GM18505 (cell line): Measurements from ENCODE around the gene MZT1.
"Not testable (repeated sequence)": the region's sequence is repeated elsewhere in the genome, so short reads cannot be mapped to it uniquely, and the experiment has no call there.

Source experiments
- ATAC-seq: cut with Tn5 transposase; IDR thresholded peaks from one replicate; pipeline ENCODE4 v1.9.1; 2021; ENCODE audit not compliant: unreplicated experiment
- POLR2A ChIP-seq: IDR thresholded peaks from 4 replicates; pipeline ENCODE4 v1.6.1; 2011; ENCODE audit warnings: borderline replicate concordance; ENCODE audit not compliant: insufficient read depth, insufficient read length; ENCODE audit errors: extremely low read depth

The MZT1 gene, protein sequence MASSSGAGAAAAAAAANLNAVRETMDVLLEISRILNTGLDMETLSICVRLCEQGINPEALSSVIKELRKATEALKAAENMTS

DNA sequence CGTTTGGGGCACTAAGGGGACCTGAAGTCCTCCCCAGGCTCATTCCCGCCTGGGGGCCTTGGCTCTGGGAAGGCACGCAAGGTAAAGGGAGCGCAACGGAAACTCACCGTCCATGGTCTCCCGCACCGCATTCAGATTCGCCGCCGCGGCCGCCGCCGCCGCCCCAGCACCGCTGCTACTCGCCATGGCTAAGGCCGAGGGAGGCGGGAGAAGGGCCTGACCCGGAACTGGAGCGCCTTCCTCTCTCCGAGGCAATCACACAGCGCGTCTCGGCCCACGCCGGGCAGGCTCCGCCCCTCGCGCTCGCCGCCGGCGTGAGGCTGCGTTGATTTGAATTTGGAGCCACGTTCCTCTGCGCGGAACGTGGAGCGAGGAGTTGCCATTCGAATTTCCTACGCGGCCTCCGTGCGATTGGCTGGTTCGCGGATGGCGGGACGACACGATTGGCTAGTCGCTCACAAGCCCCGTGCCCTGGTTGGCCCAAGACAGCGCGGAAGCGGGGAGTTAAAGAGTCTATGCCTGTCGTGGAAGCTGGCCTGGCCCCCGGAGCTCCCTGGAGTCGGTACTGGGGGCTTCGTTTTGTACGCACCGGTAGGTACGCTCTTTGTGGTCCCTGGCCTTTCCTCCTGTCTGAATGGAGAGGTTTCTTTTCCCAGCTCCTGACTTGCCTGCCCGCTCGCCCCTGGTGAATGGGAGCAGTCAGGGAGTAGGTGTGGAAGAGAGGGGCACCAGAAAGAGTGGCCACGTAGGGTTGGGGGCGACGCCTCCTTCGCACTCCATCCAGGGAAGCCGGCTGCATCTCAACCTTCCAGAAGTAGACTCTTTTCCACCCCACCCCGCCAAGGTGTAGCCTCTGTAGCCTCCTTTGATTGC lies at the start of gene MZT1, which contains the start of gene BORA:
TSS of gene MZT1 (minus strand) at position 213 of the 873 bp plus-strand sequence. CDS start at position 186, 27 bp downstream.
TSS of gene BORA (plus strand) at position 507 of the 873 bp plus-strand sequence. CDS start 1,018 bp downstream, outside the sequence.
- TF ChIP-seq POLR2A, result peak; percentile 84
- ATAC-seq, result peak; percentile 96

DNA sequence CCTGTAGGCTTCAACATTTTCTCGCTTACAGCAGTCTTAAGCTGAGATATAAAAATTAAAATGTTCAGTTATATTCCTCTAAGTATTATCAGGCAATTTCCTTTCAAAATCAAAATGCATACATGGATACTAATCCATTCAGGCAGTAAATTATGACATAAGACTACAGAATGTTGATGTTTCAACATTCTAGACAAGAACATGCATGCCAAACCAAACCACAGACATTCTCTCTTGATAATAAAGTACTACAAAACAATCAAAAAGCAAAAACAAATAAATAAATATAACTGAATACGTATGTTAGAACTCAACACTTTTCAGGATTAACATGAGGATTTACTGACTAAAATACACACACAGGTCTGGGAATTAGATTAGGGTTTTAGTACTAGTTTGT lies 46.6 kb upstream of the MZT1 start:
- no peak for ATAC-seq
- no peak for TF ChIP-seq POLR2A

DNA sequence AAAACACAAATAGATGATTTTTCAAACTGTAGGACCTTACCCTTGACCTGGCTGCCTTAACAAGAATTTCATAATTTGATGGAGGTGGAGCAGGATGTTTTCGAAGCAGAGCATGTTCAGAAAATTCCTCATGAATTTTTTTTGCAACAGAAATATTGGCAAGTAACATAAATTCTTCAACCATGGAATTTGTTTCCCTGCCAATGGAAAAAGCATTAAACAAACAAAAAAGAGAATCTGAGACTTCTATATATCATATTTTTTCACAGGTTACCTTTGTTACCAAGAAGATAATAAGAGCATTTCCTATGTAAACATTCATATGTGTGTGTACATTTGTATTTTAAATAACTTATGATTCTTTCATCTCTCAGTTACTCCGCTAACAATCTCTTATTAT lies 36.0 kb upstream of the MZT1 start:
- no peak for ATAC-seq

DNA sequence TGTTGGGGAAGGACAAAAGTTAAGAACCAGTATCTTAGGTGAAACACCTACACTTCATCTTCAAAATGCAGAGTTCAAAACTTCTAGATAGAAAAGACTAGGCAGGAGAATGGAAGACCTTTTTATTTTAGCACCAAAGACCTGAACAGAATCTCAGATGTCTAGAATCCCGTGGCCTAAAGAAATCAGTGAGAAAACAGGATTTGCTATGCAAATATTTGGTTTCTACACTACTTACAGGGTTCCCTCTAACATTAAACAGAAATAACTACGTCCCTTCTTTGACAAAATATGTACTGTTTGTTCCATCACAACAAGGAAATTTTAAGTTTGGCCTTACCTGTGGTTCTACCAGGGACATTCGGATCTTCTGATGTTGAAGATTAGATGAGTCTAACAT lies 32.8 kb upstream of the MZT1 start:
- no peak for ATAC-seq
- TF ChIP-seq POLR2A, result no peak

More for the DNA sequence above, 36.0 kb upstream of the MZT1 start:
- no peak for TF ChIP-seq POLR2A

DNA sequence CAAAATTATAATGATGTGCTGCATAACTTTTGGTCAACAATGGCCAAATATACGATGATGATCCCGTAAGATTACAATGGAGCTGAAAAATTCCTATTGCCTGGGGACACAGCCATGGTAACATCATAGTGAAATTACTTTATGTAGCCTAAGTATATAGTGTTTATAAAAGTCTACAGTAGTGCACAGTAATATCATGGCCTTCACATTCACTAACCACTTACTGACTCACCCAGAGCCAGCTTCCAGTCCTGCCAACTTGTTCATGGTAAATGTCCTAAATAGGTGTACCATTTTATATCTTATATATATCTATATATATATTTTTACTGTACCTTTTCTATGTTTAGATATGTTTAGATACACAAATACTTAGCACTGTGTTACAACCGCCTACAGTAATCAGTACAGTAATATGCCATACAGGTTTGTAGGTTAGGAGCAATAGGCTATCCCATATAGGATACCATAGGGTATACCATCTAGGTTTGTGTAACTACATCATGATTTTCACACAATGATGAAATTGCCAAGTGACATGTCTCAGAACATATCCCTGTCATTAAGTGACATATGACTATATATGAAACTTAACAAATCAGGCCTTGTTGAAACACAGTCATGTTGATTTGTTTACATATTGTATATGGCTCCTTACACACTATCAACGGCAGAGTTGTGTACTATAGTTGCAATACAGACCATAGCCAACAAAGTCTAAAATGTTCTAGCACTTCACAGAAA lies 30.5 kb upstream of the MZT1 start:
- no peak for ATAC-seq
- no peak for TF ChIP-seq POLR2A

DNA sequence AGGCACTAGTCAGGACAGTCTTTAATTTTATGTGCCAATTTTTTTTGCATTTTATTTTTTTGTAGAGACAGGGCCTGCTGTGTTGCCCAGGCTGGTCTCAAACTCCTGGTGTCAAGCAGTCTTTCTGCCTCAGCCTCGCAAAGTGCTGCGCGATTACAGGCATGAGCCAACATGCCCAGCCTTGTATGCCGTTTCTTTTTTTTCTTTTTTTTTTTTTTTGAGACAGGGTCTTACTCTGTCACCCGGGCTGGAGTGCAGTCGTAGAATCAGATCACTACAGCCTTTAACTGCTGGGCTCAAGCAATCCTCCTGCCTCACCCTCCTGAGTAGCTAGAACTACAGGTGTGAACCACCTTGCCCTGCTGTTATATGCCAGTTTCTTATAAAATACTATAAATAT lies 26.7 kb upstream of the MZT1 start:
- ATAC-seq, result no peak

DNA sequence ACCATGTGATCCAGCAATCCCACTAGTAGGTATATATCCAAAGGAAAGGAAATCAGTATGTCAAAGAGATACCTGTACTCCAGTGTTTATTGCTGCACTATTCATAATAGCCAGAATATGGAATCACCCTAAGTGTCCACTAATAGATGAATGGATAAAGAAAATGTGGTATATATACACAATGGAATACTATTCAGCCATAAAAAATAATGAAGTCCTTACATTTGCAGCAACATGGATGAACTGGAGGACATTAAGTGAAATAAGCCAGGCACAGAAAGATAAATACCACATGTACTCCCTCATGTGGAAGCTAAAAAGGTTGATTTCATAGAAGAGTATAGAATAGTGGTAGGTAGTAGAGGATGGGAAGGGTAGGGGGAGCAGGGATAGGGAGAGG lies 23.8 kb upstream of the MZT1 start:
- TF ChIP-seq POLR2A, result no peak
- no peak for ATAC-seq

More for the DNA sequence above, 26.7 kb upstream of the MZT1 start:
- TF ChIP-seq POLR2A, result no peak

DNA sequence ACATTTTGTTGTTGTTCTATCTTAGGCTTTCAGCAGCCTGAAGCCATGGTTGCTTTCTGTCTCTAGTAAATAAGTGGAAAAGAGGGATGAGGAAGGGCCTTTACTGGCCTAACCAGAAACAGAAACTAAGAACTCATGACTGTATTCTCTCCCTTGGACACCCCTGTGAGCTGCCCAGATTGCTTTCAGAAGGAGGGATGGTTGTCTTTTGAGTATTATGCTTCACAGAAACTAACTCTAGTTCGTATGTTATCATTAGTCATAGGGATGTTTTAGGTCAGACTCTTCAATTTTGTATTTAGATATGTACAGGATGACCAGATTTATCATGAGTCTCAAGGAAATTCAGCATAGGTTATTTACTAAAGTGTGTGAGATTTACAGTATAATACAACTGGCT lies 17.8 kb upstream of the MZT1 start:
- no peak for ATAC-seq
- TF ChIP-seq POLR2A, result no peak

DNA sequence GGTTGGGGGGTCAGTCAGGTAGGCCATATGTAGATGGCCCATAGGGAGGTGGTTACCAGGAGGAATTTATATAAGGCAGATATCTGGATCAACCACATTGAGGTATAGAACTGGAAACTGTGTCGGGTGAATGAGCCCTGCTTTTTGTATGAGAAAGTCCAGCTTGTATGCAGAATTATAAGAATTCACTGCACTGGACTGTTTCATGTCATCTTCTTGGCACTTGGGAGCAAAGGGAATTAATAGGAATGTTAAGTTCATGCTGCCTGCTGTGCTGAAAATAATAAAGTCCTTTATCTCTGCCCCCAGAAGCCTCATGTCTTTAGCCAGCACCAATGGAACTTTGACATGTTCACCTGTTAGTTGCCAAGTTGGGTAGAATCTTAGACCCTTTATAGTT lies 12.6 kb upstream of the MZT1 start:
- no peak for TF ChIP-seq POLR2A
- ATAC-seq, result no peak

DNA sequence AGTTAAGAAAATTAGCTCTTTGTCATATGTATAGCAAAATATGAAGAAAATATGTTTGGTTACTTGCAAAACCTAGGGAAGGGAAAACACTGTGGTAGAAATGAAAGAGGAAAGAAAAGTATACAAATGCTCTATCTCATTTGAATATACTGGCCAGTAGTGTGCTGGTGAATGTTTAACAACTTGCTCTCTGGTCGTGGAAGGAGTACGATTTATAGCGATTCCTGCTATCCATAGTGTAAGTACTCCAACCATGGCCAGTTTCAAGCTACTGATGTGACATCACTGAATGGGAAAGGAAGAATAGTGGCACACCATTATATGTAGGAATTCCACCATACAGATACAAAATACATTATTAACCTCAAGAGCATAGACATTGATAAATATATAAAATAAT lies 9.6 kb upstream of the MZT1 start:
- no peak for ATAC-seq
- no peak for TF ChIP-seq POLR2A

DNA sequence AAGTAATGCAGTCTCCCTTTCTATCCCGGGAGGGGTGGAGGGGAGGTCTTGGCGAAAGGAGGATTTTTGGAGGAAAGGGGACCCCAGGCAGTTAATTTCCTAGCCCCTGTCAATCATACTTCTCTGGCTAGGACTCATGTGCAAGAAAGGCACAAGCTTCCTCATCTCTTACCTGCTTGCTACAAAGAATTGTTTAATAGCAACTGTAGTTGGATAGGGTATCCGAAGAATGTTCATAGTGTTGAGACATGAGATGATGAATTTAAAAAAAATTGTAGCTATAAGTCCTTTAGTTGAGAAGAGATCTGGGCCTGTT lies 819 bp upstream of the MZT1 start:
- TF ChIP-seq POLR2A, result no peak
- ATAC-seq, result no peak

DNA sequence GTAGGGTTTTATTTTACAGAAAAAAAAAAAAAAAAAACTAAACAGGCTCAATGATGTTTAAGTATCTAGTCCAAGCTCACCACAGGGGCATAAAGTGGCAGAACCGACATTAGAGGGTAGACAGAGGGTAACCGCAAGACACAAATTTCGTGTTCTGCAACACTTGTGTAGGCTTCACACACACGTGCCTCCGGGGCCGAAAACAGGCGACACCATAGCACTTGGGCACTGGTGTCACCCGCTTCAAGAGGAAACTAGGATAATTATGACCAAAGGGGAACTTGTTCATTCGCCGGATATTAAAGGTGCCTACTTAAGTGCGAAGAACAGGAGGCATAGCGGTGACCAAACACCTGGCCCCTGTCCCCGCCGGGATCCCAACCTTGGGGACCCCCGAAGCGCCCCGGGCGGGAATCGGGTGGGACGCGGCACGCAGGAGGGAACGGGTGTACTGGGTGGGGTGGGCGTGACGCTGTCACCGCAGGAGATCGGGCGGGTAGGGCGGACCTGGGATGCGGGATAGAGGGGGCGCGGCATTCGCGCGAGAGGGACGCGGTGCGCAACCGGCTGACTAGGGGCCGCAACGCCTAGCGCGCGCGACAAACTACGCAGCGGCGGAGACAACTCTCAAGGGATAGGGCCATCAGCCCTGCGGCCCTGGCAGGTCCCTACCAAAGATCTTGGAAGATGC lies 558 bp downstream of the MZT1 start:
- ATAC-seq, result peak; percentile 26
- no peak for TF ChIP-seq POLR2A

DNA sequence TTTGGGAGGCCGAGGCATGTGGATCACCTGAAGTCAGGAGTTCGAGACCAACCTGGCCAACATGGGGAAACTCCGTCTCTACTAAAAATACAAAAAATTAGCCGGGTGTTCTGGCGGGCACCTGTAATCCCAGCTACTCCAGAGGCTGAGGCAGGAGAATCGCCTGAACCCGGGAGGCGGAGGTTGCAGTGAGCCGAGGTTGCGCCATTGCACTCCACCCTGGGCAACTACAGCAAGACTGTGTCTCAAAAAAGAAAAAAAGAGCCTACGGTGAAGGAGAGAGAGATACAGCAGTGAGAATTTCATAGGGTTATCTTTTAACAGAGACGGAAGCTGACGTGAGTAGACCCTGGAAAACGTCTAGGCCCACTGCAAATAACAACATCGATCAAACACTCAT lies 1.2 kb downstream of the MZT1 start:
- ATAC-seq, result not testable (repeated sequence)
